Mammary epithelial cell (primary cell): ENCODE results near the gene CTBP2.

ENCODE experiments used
- CTCF ChIP-seq, 2 donors: IDR thresholded peaks in 1 of 2; conservative IDR thresholded peaks in 1 of 2; 2 replicates each; pipeline ENCODE4 v1.5.1; 2011 to 2012; ENCODE audit warnings: inconsistent platforms in 2 of 2, low read length in 2 of 2, mild to moderate bottlenecking in 2 of 2, control low read depth in 1 of 2, low read depth in 1 of 2; ENCODE audit not compliant: insufficient read depth in 1 of 2; ENCODE audit errors: extremely low read depth in 1 of 2
- EZH2 ChIP-seq: IDR thresholded peaks from 2 replicates; pipeline ENCODE4 v1.6.1; 2012; ENCODE audit warnings: low read length, inconsistent platforms, borderline replicate concordance

DNA sequence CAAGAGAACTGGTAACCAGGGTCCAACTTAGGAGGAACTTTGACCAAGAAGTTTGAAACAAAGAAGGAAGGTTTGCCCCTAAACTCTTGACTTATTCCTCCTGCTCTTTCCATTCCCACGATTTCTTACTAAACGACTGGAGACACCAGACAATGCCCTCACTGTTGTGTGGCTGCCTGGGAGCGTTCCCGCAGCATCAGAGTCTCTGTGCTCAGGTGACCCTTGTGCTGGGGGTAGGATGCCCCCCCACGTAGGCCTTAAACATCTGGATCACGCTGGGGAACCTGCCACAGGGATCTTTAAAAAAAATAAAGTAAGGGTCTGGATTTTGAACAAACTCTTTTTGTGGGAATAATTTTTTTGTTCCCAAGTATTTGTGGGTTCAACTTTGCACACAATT, 30.1 kb upstream of the CTBP2 start:
- TF ChIP-seq CTCF (conservative IDR thresholded peaks at IDR 0.05 in 1 of 2, IDR thresholded peaks at IDR 0.05 in 1 of 2; ENCODE audit: extremely low read depth in 1 of 2, insufficient read depth in 1 of 2, low read depth in 1 of 2, low read length in 2 of 2) (no peak), EZH2 (no peak)
